IPS DF 6.9 (cell line): ENCODE data around the gene ASIC3.

Source experiments
- DNase-seq: peaks from one replicate; pipeline ENCODE4 v3.0.0-alpha.2; 2013; ENCODE audit warnings: low read depth, low spot score
- H3K27ac ChIP-seq: one replicate; pipeline ENCODE4 v1.5.1; 2013; ENCODE audit warnings: low read length, control low read depth
- H3K27me3 ChIP-seq: 2 replicates; pipeline ENCODE4 v1.6.1; 2013; ENCODE audit warnings: mild to moderate bottlenecking, low read length; ENCODE audit not compliant: control insufficient read depth, insufficient read depth
- H3K36me3 ChIP-seq: 2 replicates; pipeline ENCODE4 v1.6.1; 2013; ENCODE audit warnings: low read length; ENCODE audit not compliant: control insufficient read depth, insufficient read depth
- H3K4me1 ChIP-seq: 2 replicates; pipeline ENCODE4 v1.6.1; 2013; ENCODE audit warnings: low read length; ENCODE audit not compliant: control insufficient read depth, insufficient read depth
- H3K4me3 ChIP-seq: 2 replicates; pipeline ENCODE4 v1.5.1; 2013; ENCODE audit warnings: mild to moderate bottlenecking, low read length
- H3K9me3 ChIP-seq: 2 replicates; pipeline ENCODE4 v1.6.1; 2013; ENCODE audit warnings: low read length, inconsistent platforms; ENCODE audit not compliant: control insufficient read depth, insufficient read depth
- WGBS: extraction: QIAGEN DNeasy Blood & Tissue Kit; methylation state at CpG from one replicate; pipeline ENCODE4 v1.1.7; 2013; ENCODE audit warnings: mixed read lengths, missing lambda C conversion rate; ENCODE audit not compliant: insufficient read length, insufficient coverage; 5-methylcytosine and 5-hydroxymethylcytosine counted together

The ASIC3 gene

DNA sequence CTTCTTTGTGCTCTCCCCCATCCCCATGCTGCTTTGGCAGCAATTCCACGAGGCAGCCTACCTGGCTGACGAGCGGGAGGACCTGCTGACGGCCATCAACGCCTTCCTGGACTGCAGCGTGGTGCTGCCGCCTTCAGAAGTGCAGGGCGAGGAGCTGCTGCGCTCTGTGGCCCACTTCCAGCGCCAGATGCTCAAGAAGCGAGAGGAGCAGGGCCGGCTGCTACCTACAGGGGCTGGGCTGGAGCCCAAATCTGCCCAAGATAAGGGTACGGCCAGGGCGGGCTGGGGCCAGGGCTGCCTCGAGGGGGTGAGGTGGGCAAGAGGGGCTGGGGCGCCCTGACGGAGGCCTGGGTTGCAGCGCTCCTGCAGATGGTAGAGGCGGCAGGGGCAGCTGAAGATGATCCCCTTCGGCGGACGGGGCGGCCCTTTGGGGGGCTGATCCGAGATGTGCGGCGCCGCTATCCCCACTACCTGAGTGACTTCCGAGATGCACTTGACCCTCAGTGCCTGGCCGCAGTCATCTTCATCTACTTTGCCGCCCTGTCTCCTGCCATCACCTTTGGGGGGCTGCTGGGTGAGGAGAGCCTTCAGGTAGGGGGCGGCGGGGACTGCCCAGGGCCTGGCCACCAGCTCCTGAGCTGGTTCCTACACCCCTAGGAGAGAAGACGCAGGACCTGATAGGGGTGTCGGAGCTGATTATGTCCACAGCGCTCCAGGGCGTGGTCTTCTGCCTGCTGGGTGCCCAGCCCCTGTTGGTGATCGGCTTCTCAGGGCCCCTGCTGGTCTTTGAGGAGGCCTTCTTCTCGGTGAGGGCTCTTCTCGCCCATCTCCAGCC is 22.9 kb downstream of the ASIC3 start:
- Histone ChIP-seq H3K36me3 (peaks cover 51% of the 10 kb centered on the region), H3K4me1 (0 out of 2 replicates have a peak, but pooled peaks cover 5% of the 10 kb centered on the region), H3K27ac (no peak overlapping the region), H3K9me3 (no peaks in the 10 kb centered on the region), H3K4me3 (no peak overlapping the region), H3K27me3 (no peaks in the 10 kb centered on the region)
- WGBS = no CpG with 5 or more reads among the region's 39 CpGs
- DNase-seq = no peak

DNA sequence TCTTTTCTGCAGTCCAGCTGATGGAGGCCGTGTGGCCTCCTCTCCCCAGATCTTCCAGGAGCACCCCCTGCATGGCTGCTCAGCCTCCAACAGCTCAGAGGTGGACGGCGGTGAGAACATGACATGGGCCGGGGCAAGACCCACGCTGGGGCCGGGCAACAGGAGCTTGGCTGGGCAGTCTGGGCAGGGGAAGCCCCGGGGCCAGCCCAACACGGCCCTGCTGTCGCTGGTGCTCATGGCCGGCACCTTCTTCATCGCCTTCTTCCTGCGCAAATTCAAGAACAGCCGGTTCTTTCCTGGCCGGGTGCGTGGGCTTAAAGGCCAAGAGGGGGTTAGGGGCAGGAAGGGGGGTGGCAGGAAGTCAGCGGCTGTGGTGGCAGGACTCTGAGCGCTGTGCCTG is 25.7 kb downstream of the ASIC3 start:
- no peak for DNase-seq
- H3K27me3 ChIP-seq = no peaks in the 10 kb centered on the region
- no peak overlapping the region for H3K27ac ChIP-seq
- peaks cover 3% of the 10 kb centered on the region; the same call in 1 of the 2 replicates for H3K4me1 ChIP-seq
- H3K36me3 ChIP-seq = peaks cover 46% of the 10 kb centered on the region
- H3K4me3 ChIP-seq = no peak overlapping the region
- H3K9me3 ChIP-seq = no peaks in the 10 kb centered on the region
- WGBS = no CpG with 5 or more reads among the region's 17 CpGs

GRCh38 chr7:151074817-151075661 is 26.7 kb downstream of the ASIC3 start:
- DNase-seq = no peak
- no peak overlapping the region for H3K27ac ChIP-seq
- H3K4me3 ChIP-seq = no peak overlapping the region
- H3K27me3 ChIP-seq = no peaks in the 10 kb centered on the region
- H3K9me3 ChIP-seq = no peaks in the 10 kb centered on the region
- H3K36me3 ChIP-seq = peaks cover 39% of the 10 kb centered on the region
- WGBS = no CpG with 5 or more reads among the region's 26 CpGs
- H3K4me1 ChIP-seq = peaks cover 3% of the 10 kb centered on the region; the same call in 1 of the 2 replicates

DNA sequence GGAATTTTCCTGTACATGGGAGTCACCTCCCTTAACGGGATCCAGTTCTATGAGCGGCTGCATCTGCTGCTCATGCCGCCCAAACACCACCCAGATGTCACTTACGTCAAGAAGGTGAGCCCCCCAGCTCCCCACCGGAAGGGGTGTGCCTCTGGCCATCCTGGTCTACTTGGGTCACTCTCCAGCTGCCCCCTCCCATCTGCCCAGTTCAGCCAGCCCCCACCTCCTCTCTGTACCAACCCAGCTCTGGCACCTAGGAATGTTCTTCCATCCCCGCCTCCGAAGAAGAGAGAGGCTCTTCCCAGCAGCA is 27.3 kb downstream of the ASIC3 start:
- no peak overlapping the region for H3K4me3 ChIP-seq
- H3K27ac ChIP-seq = no peak overlapping the region
- H3K9me3 ChIP-seq = no peaks in the 10 kb centered on the region
- no peaks in the 10 kb centered on the region for H3K27me3 ChIP-seq
- H3K36me3 ChIP-seq = peaks cover 33% of the 10 kb centered on the region
- DNase-seq = no peak
- no CpG with 5 or more reads among the region's 7 CpGs for WGBS
- peaks cover 3% of the 10 kb centered on the region; the same call in 1 of the 2 replicates for H3K4me1 ChIP-seq

GRCh38 chr7:151075978-151076426 is 27.7 kb downstream of the ASIC3 start:
- Histone ChIP-seq H3K9me3 (no peaks in the 10 kb centered on the region), H3K27ac (no peak overlapping the region), H3K4me1 (peaks cover 3% of the 10 kb centered on the region; the same call in 1 of the 2 replicates), H3K4me3 (no peak overlapping the region), H3K27me3 (no peaks in the 10 kb centered on the region), H3K36me3 (peaks cover 30% of the 10 kb centered on the region)
- DNase-seq = no peak
- no CpG with 5 or more reads among the region's 22 CpGs for WGBS

DNA sequence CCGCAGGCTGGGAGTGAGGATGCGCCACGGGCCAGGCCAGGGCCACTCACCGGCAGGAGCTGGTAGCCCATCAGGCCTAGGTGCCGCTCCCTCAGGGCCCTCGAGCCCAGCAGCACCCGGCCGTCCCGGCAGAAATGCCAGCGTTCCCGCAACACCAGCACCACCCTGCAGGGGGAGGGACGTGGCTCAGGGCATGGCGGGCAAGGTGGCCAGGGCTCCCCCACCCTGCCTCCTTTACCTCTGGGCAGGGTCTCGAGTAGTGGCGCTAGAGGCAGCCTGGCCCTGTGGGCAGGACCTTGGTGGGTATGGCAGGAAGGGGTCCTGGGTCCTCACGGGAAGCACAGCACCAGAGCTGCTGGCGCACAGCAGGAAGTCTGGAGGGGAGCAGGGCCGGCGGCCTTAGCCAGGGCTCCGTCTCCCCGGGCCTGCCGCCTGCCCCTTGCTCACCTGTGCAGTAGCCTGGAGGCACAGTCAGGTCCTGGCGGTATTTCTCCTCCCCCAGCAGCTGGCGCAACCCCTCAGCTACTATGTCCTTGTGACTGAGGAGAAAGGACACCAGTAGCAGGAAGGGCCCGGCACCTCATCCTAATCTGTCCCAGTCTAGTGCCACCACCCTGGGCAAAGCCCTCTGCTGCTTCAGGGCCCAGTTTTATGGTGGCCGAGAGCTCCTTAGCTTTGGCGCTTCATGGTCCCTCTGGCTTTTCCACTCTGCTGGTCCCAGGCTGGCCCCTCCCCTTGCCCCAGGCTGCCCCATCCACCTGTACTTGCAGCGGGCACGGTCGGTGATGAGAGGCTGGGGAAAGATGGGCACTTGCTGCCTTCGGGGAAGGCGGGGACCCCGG is 28.8 kb downstream of the ASIC3 start:
- Histone ChIP-seq H3K36me3 (peaks cover 21% of the 10 kb centered on the region), H3K9me3 (no peaks in the 10 kb centered on the region), H3K4me1 (peaks cover 4% of the 10 kb centered on the region; the same call in 1 of the 2 replicates), H3K27ac (no peak overlapping the region), H3K27me3 (no peaks in the 10 kb centered on the region), H3K4me3 (no peak overlapping the region)
- no peak for DNase-seq
- no CpG with 5 or more reads among the region's 33 CpGs for WGBS

- H3K27ac ChIP-seq = no peak overlapping the region
- no peak for DNase-seq
- H3K9me3 ChIP-seq = no peaks in the 10 kb centered on the region
- peaks cover 21% of the 10 kb centered on the region for H3K36me3 ChIP-seq
- H3K4me1 ChIP-seq = peaks cover 6% of the 10 kb centered on the region
- no peaks in the 10 kb centered on the region for H3K27me3 ChIP-seq
- WGBS = no CpG with 5 or more reads among the region's 10 CpGs
- no peak overlapping the region for H3K4me3 ChIP-seq
These were observed 29.4 kb downstream of the ASIC3 start for GRCh38 chr7:151077705-151078232.

GRCh38 chr7:151078233-151079040 is 30.1 kb downstream of the ASIC3 start:
- Histone ChIP-seq H3K4me3 (no peak overlapping the region), H3K27me3 (no peaks in the 10 kb centered on the region), H3K4me1 (peaks cover 6% of the 10 kb centered on the region), H3K36me3 (peaks cover 21% of the 10 kb centered on the region), H3K9me3 (no peaks in the 10 kb centered on the region), H3K27ac (no peak overlapping the region)
- DNase-seq = no peak
- no CpG with 5 or more reads among the region's 22 CpGs for WGBS

DNA sequence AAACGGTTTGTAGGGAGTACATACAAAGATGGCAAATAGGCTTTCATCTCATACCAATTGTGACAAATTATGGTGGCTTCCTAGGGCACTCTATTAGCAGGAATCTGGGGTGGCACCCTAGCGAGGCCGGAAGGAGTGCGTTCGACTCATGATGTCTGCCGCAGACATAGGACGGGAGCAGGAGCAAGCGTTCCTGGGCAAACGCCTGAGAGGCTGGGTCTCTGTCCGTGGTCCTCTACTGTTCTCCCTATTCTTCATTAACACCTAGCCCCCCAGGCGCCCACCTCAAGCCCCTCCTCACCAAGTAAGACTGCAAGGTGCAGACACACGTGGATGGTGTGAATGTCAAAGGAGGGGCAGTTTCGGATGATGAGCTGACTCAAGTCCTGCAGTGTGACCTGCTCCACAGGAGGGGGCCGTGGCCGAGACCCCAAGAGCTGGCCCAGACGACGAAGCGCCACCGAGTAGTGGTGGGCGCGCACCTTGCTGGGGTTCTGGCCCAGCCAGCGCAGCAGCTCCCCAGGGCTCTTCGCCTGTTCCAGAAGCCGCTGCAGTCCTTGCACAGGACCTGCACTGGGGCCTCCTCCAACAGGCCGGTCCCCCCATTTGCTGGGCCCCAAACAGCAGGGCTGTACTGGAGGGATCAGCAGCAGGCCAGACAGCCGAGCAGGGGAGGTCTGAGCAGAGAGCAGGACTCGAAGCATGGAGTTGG is 31.0 kb downstream of the ASIC3 start:
- H3K36me3 ChIP-seq = peaks cover 13% of the 10 kb centered on the region
- no CpG with 5 or more reads among the region's 27 CpGs for WGBS
- H3K4me3 ChIP-seq = peak overlapping the region; percentile 71; the same call in 1 of the 2 replicates

More for the DNA sequence above, 31.0 kb downstream of the ASIC3 start:
- Histone ChIP-seq H3K27me3 (no peaks in the 10 kb centered on the region), H3K4me1 (peaks cover 6% of the 10 kb centered on the region), H3K9me3 (no peaks in the 10 kb centered on the region), H3K27ac (no peak overlapping the region)
- DNase-seq = no peak
